COLO829 (cell line): Measurements from ENCODE around the gene CFAP99.

Source experiments
- DNase-seq: peaks from one replicate; pipeline ENCODE4 v3.0.0; 2012; ENCODE audit warnings: low spot score

The CFAP99 gene

GRCh38 chr4:2472187-2472586, 53.4 kb downstream of the CFAP99 start:
- DNase-seq: no peak

GRCh38 chr4:2478229-2478628, 59.5 kb downstream of the CFAP99 start:
- no peak for DNase-seq

- no peak for DNase-seq
Observed at GRCh38 chr4:2480649-2481048, 61.9 kb downstream of the CFAP99 start.

GRCh38 chr4:2482192-2482591, 63.4 kb downstream of the CFAP99 start:
- DNase-seq: no peak

GRCh38 chr4:2482693-2483092, 63.9 kb downstream of the CFAP99 start:
- DNase-seq: no peak

- no peak for DNase-seq
Observed at GRCh38 chr4:2483237-2483636, 64.5 kb downstream of the CFAP99 start.

- no peak for DNase-seq
Observed at GRCh38 chr4:2484185-2484584, 65.4 kb downstream of the CFAP99 start.

GRCh38 chr4:2484993-2485392, 66.2 kb downstream of the CFAP99 start:
- DNase-seq: no peak

GRCh38 chr4:2485956-2486355, 67.2 kb downstream of the CFAP99 start:
- DNase-seq: no peak

GRCh38 chr4:2486981-2487380, 68.2 kb downstream of the CFAP99 start:
- no peak for DNase-seq

- DNase-seq: no peak
Observed at GRCh38 chr4:2487632-2488031, 68.9 kb downstream of the CFAP99 start.

- DNase-seq: no peak
Observed at GRCh38 chr4:2489081-2489805, 70.5 kb downstream of the CFAP99 start.

- no peak for DNase-seq
Observed at GRCh38 chr4:2489841-2490552, 71.2 kb downstream of the CFAP99 start.

- no peak for DNase-seq
Observed at GRCh38 chr4:2492970-2493369, 74.2 kb downstream of the CFAP99 start.

GRCh38 chr4:2494992-2495391, 76.2 kb downstream of the CFAP99 start:
- no peak for DNase-seq

GRCh38 chr4:2497324-2497723, 78.6 kb downstream of the CFAP99 start:
- DNase-seq: no peak

GRCh38 chr4:2497931-2498330, 79.2 kb downstream of the CFAP99 start:
- no peak for DNase-seq

- no peak for DNase-seq
Observed at GRCh38 chr4:2500547-2500946, 81.8 kb downstream of the CFAP99 start.

- DNase-seq: no peak
Observed at GRCh38 chr4:2501034-2501594, 82.4 kb downstream of the CFAP99 start.

GRCh38 chr4:2503809-2504208, 85.1 kb downstream of the CFAP99 start:
- no peak for DNase-seq

- DNase-seq: no peak
Observed at GRCh38 chr4:2507259-2507658, 88.5 kb downstream of the CFAP99 start.

GRCh38 chr4:2507855-2508254, 89.1 kb downstream of the CFAP99 start:
- no peak for DNase-seq
